ENCODE measurements around the gene TXK. TPM values are rescaled to one million over a fixed set of nuclear protein-coding genes. Genes with fewer than 3 reads are reported as not detected.

Gene TXK
- total RNA-seq, 2 donors from 2014 or later: 2.7 to 2.8 TPM

- H3K27me3 ChIP-seq (replicated peaks; ENCODE audit: insufficient read depth): no peaks in the 10 kb centered on the region
- ATAC-seq (ENCODE audit: insufficient number of reproducible peaks, low FRiP score, low read depth) (no peak), DNase-seq (ENCODE audit: low spot score) (no peak)
- no peaks in the 10 kb centered on the region for H3K9me3 ChIP-seq
- TF ChIP-seq CTCF (IDR thresholded peaks at IDR 0.05): no peak
- no peaks in the 10 kb centered on the region for H3K4me1 ChIP-seq (ENCODE audit: control insufficient read depth in 1 of 2, low read depth in 2 of 2)
- H3K27ac ChIP-seq: no peak overlapping the region
- no peak overlapping the region for H3K4me3 ChIP-seq
- H3K36me3 ChIP-seq: no peaks in the 10 kb centered on the region
Observed at GRCh38 chr4:48067536-48067935, 66.5 kb downstream of the TXK start.

GRCh38 chr4:48065587-48066052 is 68.4 kb downstream of the TXK start:
- Histone ChIP-seq H3K27ac (no peak overlapping the region), H3K4me1 (ENCODE audit: control insufficient read depth in 1 of 2, low read depth in 2 of 2) (no peaks in the 10 kb centered on the region), H3K9me3 (no peaks in the 10 kb centered on the region), H3K27me3 (replicated peaks; ENCODE audit: insufficient read depth) (no peaks in the 10 kb centered on the region), H3K36me3 (no peaks in the 10 kb centered on the region), H3K4me3 (no peak overlapping the region)
- DNase-seq (ENCODE audit: low spot score): no peak
- TF ChIP-seq CTCF (IDR thresholded peaks at IDR 0.05): no peak
- no peak for ATAC-seq (ENCODE audit: insufficient number of reproducible peaks, low FRiP score, low read depth)

- no peak for ATAC-seq (ENCODE audit: insufficient number of reproducible peaks, low FRiP score, low read depth)
- no peak for TF ChIP-seq CTCF (IDR thresholded peaks at IDR 0.05)
- no peaks in the 10 kb centered on the region for H3K4me1 ChIP-seq (ENCODE audit: control insufficient read depth in 1 of 2, low read depth in 2 of 2)
Observed at GRCh38 chr4:48064349-48064748, 69.7 kb downstream of the TXK start.

GRCh38 chr4:48058617-48059530 is 75.2 kb downstream of the TXK start:
- H3K9me3 ChIP-seq: no peaks in the 10 kb centered on the region
- no peaks in the 10 kb centered on the region for H3K36me3 ChIP-seq
- H3K27ac ChIP-seq: no peak overlapping the region
- no peaks in the 10 kb centered on the region for H3K27me3 ChIP-seq (replicated peaks; ENCODE audit: insufficient read depth)
- no peak overlapping the region for H3K4me3 ChIP-seq
- no peak for TF ChIP-seq CTCF (IDR thresholded peaks at IDR 0.05)
- no peaks in the 10 kb centered on the region for H3K4me1 ChIP-seq (ENCODE audit: control insufficient read depth in 1 of 2, low read depth in 2 of 2)
- ATAC-seq (ENCODE audit: insufficient number of reproducible peaks, low FRiP score, low read depth) (no peak), DNase-seq (ENCODE audit: low spot score) (no peak)

More at GRCh38 chr4:48064349-48064748, 69.7 kb downstream of the TXK start:
- Histone ChIP-seq H3K4me3 (no peak overlapping the region), H3K9me3 (no peaks in the 10 kb centered on the region), H3K27me3 (replicated peaks; ENCODE audit: insufficient read depth) (no peaks in the 10 kb centered on the region), H3K36me3 (no peaks in the 10 kb centered on the region), H3K27ac (no peak overlapping the region)
- DNase-seq (ENCODE audit: low spot score): no peak

- H3K4me3 ChIP-seq: no peak overlapping the region
- no peaks in the 10 kb centered on the region for H3K4me1 ChIP-seq (ENCODE audit: control insufficient read depth in 1 of 2, low read depth in 2 of 2)
- H3K9me3 ChIP-seq: no peaks in the 10 kb centered on the region
- ATAC-seq (ENCODE audit: insufficient number of reproducible peaks, low FRiP score, low read depth) (no peak), DNase-seq (ENCODE audit: low spot score) (no peak)
- no peaks in the 10 kb centered on the region for H3K27me3 ChIP-seq (replicated peaks; ENCODE audit: insufficient read depth)
- H3K27ac ChIP-seq: no peak overlapping the region
- no peaks in the 10 kb centered on the region for H3K36me3 ChIP-seq
- TF ChIP-seq CTCF (IDR thresholded peaks at IDR 0.05): no peak
Observed at GRCh38 chr4:48051078-48051477, 83.0 kb downstream of the TXK start.
